ENCODE measurements around the gene LDLRAD3. TPM values are rescaled to one million over a fixed set of nuclear protein-coding genes. Genes with fewer than 3 reads are reported as not detected.

LDLRAD3 gene
- total RNA-seq, 1 experiment from 2014 or later: 12.1 TPM

GRCh38 chr11:36153551-36153950 lies 209.7 kb downstream of the LDLRAD3 start:
- no peaks in the 10 kb centered on the region for H3K27me3 ChIP-seq (ENCODE audit: insufficient read depth, low read length)
- DNase-seq: no peak
- H2BK12ac ChIP-seq (ENCODE audit: insufficient read length, low read depth, low read length): no peak overlapping the region
- H3K79me1 ChIP-seq (ENCODE audit: insufficient read depth, low read depth, low read length, poor library complexity, severe bottlenecking): no peaks in the 10 kb centered on the region
- Mint-ChIP-seq H3K36me3 (ENCODE audit: insufficient read depth in 1 of 3, low read depth in 3 of 3) (peaks cover 0 to 2% (median 0%) of the 10 kb centered on the region in 3 experiments; a peak in 2 of 7 replicates), H3K27ac (peak overlapping the region in 2 of 3 experiments; percentile 25 to 87; a peak in 3 of 7 replicates), H3K9me3 (no peaks in the 10 kb centered on the region), H3K4me3 (no peak overlapping the region), H3K27me3 (ENCODE audit: low read depth) (no peaks in the 10 kb centered on the region), H3K4me1 (peaks cover 30 to 34% of the 10 kb centered on the region in 2 experiments)
- no peak overlapping the region for H3K18ac ChIP-seq (ENCODE audit: insufficient read length, low read depth, low read length)
- H4K8ac ChIP-seq (replicated peaks; ENCODE audit: insufficient read length, low read depth, low read length): no peak overlapping the region
- no peak overlapping the region for H4K5ac ChIP-seq (ENCODE audit: insufficient read length, low read depth, low read length)
- TF ChIP-seq, protein P1, sequence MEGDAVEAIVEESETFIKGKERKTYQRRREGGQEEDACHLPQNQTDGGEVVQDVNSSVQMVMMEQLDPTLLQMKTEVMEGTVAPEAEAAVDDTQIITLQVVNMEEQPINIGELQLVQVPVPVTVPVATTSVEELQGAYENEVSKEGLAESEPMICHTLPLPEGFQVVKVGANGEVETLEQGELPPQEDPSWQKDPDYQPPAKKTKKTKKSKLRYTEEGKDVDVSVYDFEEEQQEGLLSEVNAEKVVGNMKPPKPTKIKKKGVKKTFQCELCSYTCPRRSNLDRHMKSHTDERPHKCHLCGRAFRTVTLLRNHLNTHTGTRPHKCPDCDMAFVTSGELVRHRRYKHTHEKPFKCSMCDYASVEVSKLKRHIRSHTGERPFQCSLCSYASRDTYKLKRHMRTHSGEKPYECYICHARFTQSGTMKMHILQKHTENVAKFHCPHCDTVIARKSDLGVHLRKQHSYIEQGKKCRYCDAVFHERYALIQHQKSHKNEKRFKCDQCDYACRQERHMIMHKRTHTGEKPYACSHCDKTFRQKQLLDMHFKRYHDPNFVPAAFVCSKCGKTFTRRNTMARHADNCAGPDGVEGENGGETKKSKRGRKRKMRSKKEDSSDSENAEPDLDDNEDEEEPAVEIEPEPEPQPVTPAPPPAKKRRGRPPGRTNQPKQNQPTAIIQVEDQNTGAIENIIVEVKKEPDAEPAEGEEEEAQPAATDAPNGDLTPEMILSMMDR (conservative IDR thresholded peaks at IDR 0.05): peak; percentile 33; the same call in 2 of the 3 replicates
- no peak overlapping the region for H3K27ac ChIP-seq (ENCODE audit: insufficient read length, low read depth, low read length)
- no CpG with 5 or more reads among the region's 2 CpGs for WGBS (ENCODE audit: extremely low coverage, insufficient read length, low lambda C conversion rate)
- no peaks in the 10 kb centered on the region for H3K9me3 ChIP-seq (ENCODE audit: control insufficient read depth, low read depth, low read length)
- H3K4me1 ChIP-seq (ENCODE audit: insufficient read depth, low read length): peaks cover 10% of the 10 kb centered on the region; the same call in 1 of the 2 replicates
- no peak overlapping the region for H2BK15ac ChIP-seq (ENCODE audit: low read depth, low read length)
- no peak overlapping the region for H4K91ac ChIP-seq (ENCODE audit: insufficient read length, low read depth, low read length)
- no peak overlapping the region for H3T11ph ChIP-seq (ENCODE audit: low read length)
- H3K23me2 ChIP-seq (ENCODE audit: insufficient read length, low read depth, low read length, poor library complexity, severe bottlenecking): no peaks in the 10 kb centered on the region
- no peak overlapping the region for H2AK5ac ChIP-seq (ENCODE audit: insufficient read length, low read length)
- H2AFZ ChIP-seq (ENCODE audit: low read length): no peak overlapping the region
- no peak overlapping the region for H2BK20ac ChIP-seq (ENCODE audit: low read depth, low read length, poor library complexity, severe bottlenecking)
- no peak overlapping the region for H3K14ac ChIP-seq (ENCODE audit: insufficient read depth, low read length)
- H2BK5ac ChIP-seq (ENCODE audit: insufficient read length, low read length): no peak overlapping the region
- no peak overlapping the region for H3K4ac ChIP-seq (ENCODE audit: low read depth, low read length)
- H3K4me2 ChIP-seq (ENCODE audit: insufficient read depth, insufficient read length, low read length): no peak overlapping the region
- no peak overlapping the region for H3K56ac ChIP-seq (ENCODE audit: insufficient read length, low read depth, low read length)
- no peaks in the 10 kb centered on the region for H3K79me2 ChIP-seq (ENCODE audit: insufficient read depth, low read length)
- no peak overlapping the region for H3K9ac ChIP-seq (ENCODE audit: extremely low read depth, insufficient read length, low read length)
- H2BK120ac ChIP-seq (ENCODE audit: low read depth, low read length, poor library complexity, severe bottlenecking): no peak overlapping the region
- no peaks in the 10 kb centered on the region for H4K20me1 ChIP-seq (ENCODE audit: control insufficient read depth, insufficient read depth, insufficient read length)
- H3K23ac ChIP-seq (ENCODE audit: insufficient read length, low read depth, low read length): no peak overlapping the region
